GM12875 (cell line): ENCODE measurements around the gene FSTL4.

Experiments used
- H3K4me3 ChIP-seq: one replicate; pipeline ENCODE4 v1.5.1; 2011; ENCODE audit warnings: low read depth, low read length, control low read depth
- CTCF ChIP-seq: IDR thresholded peaks from 2 replicates; pipeline ENCODE4 v1.5.1; 2011; ENCODE audit warnings: low read depth, mild to moderate bottlenecking, control low read depth, inconsistent platforms, low read length, moderate library complexity, borderline replicate concordance; ENCODE audit not compliant: insufficient read depth

Gene FSTL4

DNA sequence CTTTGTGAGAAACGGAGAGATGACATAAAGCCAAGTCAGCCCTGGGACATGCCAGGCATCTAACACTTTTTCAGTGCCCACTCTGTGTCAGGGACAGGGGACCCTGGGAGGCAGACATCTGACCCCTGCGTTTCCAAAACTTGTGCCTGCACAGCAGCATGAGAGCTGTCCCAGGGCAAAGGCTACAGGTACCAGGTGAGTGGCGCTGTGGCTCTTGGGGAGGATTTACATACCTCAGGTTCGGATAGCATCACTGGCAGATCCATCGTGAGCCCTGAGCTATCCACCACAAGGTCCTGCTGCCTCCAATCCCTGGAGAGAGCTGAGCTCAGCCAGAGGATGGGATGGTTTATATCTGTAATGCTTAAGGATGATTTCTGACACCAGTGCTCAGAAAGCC lies 52.4 kb downstream of the FSTL4 start:
- H3K4me3 ChIP-seq = no peak overlapping the region
- TF ChIP-seq CTCF = no peak

- H3K4me3 ChIP-seq = no peak overlapping the region
- TF ChIP-seq CTCF = no peak
Measured at GRCh38 chr5:133556551-133556950, 55.8 kb downstream of the FSTL4 start.

DNA sequence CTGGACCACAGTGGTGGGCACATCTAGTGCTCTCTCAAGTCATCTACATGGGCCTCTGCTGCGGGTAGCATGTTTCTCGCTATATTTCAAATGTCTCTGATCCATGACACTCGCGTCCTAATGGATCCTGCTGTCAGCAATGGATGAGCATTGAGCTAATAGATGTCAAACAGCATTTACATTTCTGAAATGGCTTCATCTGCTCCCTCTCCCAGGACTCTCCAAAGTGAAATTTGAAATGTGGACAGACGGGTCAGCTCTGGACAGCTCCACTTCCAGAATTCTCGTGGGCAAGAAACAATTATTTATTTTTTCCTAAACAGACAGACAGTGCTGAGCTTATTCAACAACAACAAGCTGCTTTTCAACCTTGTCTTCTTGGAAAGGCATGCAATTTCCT lies 58.1 kb downstream of the FSTL4 start:
- TF ChIP-seq CTCF = no peak
- no peak overlapping the region for H3K4me3 ChIP-seq

- no peak overlapping the region for H3K4me3 ChIP-seq
- peak; percentile 86 for TF ChIP-seq CTCF
Measured at GRCh38 chr5:133552925-133553525, 59.3 kb downstream of the FSTL4 start.

DNA sequence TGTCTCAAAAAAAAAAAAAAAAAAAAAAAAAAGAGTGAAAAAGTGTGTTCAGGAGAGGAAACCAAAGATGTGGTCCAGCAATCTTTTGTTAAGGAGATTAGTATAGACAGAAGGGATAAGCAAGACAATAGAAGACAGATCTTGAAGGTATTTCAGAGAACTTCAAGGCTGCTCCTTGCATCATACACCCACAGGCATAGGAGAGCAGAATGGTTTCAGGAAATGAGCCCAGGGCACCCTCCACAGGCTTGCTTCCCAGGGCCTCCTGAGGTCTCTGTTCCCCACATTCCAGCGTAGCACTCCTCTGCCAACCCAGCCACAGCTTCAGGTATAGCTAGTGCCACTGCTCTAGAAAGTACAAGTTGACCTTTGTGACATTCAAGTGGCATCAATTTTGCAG lies 65.8 kb downstream of the FSTL4 start:
- no peak for TF ChIP-seq CTCF

GRCh38 chr5:133544346-133544745 lies 68.0 kb downstream of the FSTL4 start:
- H3K4me3 ChIP-seq = no peak overlapping the region
- no peak for TF ChIP-seq CTCF

More for the DNA sequence above, 65.8 kb downstream of the FSTL4 start:
- no peak overlapping the region for H3K4me3 ChIP-seq

DNA sequence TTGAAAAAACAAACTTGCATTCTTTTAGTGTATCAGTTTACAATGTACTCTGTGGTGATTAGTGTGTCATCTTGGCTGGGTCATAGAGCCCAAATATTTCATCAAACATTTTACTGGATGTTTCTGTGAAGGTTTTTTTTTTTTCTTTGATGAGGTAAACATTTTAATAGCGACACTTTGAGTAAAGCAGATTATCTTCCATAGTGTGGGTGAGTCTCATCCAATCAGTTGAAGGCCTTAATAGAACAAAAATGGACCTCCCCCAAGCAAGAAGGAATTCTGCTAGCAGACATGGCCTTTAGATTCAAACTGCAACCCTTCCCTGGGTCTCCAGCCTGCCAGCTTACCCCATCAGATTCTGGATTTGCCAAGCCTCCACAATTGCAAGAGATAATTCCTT lies 72.5 kb downstream of the FSTL4 start:
- no peak for TF ChIP-seq CTCF

More for the DNA sequence above, 72.5 kb downstream of the FSTL4 start:
- H3K4me3 ChIP-seq = no peak overlapping the region
